GM04503 (cell line): ENCODE measurements around the gene LTB4R2.

Experiments
- DNase-seq: peaks from one replicate; pipeline ENCODE4 v3.0.0-alpha.2; 2012; ENCODE audit warnings: low read depth

LTB4R2 gene

GRCh38 chr14:24277606-24278321 lies 32.2 kb upstream of the LTB4R2 start:
- DNase-seq, result no peak

DNA sequence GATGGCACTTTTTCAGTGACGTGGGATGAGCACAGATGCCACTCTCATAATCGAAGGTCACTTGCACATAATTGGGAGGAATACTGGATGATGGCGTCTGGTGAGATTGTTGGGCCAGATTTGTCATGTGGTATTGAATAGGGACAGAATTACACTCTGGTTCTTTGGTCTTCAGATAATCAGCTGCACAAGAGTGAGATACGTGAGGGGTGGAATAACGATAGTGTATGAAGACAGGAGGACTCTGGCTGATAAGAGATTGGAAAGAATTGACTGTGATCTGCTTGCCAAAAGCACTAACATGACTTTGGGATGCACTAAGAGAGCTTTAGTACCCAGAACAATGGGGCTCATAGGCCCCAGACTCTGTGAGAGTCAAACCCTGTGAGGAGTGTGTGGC lies 31.5 kb upstream of the LTB4R2 start:
- DNase-seq, result no peak

GRCh38 chr14:24279301-24280186 lies 30.4 kb upstream of the LTB4R2 start:
- DNase-seq, result no peak

DNA sequence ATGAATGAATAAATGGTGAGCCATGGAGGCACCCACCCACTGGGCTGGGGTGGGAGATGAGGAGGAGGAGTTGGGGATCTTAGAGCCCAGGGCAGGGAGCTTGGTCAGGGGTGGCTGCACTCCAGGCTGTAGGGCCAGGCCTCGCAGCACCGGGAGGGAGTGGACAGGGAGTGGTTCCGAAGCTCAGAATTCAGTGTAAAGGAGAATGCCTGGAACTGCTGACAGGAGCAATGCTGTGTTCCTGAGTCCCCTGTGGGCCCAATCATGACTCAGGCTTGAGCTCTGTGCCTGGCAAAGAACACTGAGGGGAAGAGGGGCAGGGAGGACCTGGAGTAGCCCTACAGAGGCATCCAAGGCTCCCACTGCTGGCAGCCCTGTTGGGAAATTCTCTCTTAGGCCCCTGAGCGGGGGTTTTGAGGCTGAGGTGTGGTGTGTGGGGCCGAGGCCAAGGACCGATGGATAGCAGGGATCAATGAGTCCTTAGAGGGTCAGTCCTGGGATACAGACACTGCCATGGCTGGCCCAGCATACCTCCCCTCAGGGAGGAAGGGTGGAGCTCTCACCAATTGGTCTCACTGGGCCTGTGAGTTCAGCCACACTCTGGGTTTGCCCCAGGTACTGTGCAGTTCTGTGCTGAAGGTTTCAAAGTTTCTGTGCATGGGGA lies 29.0 kb upstream of the LTB4R2 start:
- DNase-seq, result no peak

GRCh38 chr14:24281636-24282035 lies 28.3 kb upstream of the LTB4R2 start:
- no peak for DNase-seq

DNA sequence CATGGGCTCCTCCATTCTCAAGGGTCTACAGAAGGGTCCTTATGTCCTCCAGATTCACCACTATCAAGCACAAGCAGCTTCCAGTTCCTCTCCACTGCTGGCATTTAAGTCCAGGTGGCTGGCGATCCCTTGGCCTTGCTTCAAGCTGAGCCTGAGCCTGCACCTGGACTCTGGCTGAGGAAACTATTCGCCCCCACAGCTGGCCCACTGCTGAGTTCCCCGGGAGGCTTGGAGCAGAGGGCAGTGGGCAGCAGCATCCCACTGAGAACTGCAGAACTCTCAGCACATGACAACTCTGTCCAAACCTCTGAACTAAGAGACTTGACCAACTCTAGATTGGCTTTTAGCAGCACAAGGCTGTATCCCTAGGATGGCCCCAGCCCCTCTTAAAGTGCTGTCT lies 27.2 kb upstream of the LTB4R2 start:
- DNase-seq, result no peak

DNA sequence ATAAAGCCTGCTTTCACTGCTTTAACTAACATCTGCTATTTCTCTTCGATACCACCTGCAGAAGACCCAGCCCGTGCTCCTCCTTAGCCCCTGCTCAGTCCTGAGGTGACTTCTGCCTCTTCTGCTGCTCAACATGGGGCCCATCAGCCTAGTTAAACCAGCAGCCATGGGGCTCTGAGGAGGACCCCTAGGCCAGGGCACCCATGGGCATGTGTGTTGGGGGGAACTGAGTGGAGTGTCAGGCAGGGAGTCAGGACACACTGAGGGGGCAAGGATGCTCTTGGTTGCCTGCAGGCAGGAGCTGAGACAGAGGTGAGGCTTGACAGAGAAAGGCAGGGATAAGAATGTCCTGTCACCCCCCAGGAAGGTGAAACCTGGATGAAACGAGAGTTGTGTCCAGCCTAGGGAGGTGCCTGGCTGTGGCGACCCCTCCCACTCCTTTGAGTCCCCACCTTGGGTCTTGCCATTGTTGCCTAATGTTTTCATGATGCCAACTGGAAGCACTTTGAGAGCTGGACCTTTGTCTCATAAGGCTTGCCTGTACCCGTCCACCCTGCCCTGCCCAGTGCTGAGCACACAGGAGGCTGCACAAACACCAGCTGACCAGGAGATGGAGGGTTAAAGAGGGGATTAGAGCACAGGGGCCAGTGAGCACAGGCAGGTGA lies 26.0 kb upstream of the LTB4R2 start:
- no peak for DNase-seq

GRCh38 chr14:24284501-24285035 lies 25.4 kb upstream of the LTB4R2 start:
- DNase-seq, result no peak

DNA sequence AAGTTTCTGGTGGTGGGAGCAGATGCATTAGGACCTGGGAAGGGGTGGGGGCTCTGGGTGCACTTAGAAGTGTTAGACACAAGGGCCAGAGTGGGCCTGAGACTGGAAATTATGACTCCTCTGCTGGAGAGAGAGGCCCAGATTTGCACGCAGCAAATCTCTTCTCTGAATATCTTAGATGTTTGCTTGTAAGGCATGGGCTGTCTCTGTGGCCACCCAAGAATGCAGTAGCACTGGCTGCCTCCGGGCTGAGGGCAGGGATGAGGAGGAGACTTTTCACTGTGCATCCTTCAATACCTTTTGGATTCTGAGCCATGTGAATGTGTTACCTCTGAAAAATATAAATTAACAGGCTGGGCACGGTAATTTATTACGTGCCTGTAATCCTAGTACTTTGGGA lies 24.6 kb upstream of the LTB4R2 start:
- no peak for DNase-seq

DNA sequence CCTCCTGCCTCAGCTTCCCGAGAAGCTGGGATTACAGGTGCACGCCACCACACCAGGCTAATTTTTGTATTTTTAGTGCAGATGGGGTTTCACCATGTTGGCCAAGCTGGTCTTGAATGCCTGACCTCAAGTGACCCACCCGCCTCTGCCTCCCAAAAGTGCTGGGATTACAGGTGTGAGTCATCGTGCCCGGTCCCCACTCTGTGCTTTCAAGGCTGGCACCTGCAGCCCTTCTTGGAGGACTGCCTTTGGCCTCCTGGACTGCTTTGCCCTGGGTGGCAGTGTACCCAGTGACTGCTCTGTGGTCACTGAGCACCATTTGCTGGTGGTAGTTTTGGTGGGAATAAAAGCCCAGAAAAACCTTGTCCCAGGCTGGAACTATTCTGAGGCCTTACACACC lies 22.9 kb upstream of the LTB4R2 start:
- no peak for DNase-seq

GRCh38 chr14:24289649-24290280 lies 20.2 kb upstream of the LTB4R2 start:
- no peak for DNase-seq

DNA sequence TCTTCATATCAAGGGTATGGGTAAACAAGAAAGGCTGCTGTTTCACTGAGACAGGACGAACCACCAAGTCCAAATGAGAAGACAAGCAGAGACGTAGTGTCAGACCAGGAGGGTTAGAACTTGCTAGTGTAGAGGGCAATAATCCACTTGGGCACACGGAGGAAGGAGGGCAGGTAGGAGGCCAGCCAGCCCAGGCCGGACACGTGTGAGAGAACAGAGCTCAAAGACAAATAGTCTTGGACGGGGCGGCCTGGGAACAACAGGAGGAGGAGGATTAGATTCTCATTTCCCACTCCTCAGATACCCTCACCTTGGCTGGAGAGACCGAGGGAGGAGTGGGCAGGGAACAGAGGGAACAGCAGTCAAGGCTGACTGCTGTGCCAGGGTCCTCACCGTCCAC lies 19.2 kb upstream of the LTB4R2 start:
- no peak for DNase-seq

DNA sequence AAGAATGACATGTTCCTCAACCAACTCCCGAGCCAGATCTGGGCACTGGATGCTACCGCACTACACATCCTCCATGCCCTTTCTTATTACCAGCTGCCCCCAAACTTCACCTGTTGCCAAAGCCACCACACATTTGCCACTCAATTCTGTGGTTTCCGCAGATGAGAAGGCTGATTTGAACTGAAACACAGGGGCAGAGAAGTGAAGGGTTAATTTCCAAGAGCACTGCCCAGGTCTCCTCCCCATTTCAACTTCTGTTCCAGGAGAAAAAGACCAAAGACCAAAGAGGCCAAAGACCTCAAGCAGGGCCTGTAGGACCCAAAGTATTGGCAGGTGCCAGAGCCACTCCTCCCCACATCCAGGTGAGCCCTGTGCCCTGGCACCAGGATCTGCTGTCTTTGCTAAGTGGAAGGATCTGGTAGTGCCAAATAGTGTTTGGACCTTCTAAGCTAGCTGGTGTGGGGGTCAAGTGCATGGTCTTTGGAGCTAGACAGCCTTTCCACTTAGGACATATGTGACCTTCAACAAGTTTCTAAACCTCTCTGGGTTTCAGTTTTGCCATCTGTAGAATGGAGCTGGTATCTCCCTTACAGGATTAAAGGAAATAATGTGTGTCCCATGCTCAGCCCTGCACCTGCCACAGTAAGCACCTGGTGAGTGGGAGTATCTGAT lies 18.4 kb upstream of the LTB4R2 start:
- DNase-seq, result no peak

GRCh38 chr14:24292118-24292807 lies 17.7 kb upstream of the LTB4R2 start:
- DNase-seq, result no peak

GRCh38 chr14:24293525-24293924 lies 16.4 kb upstream of the LTB4R2 start:
- DNase-seq, result no peak

- peak; percentile 62 for DNase-seq
Measured at GRCh38 chr14:24296341-24297157, 13.4 kb upstream of the LTB4R2 start.

DNA sequence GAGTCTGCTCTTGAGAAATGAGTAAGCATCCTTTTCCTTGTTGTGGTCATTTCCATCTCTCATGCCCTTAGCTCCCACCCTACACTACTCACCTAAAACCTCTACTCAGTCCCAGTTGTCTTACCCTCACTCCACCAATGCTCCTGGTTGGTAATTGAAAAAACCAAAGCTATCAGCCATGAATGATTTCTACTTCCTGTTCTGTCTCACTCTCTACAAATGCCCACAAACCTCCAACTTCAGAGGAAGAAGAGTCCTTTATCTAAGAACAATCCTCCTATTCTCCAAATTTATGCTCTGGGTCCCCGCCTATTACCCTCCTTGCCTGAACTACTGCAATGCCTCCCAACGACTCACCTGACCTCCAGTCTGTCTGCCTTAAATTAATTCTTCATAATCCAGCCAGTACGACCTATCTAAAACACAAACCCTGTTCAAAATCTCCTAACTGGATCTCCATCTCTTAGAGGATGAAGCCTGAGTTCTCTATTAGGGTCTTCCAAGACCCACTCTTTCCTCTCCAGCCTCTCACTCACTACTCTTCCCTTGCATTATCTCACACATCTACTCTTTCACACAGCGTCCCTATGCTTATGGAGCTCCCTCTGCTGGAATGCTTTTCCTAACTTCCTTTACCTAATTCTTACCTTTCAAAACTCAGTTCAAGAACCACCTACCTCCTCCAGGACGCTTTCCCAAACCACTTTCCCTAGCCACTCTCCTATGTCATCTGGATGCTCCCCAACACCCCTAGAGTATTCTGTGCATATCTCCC lies 12.6 kb upstream of the LTB4R2 start:
- DNase-seq, result no peak

GRCh38 chr14:24298892-24299254 lies 11.1 kb upstream of the LTB4R2 start:
- DNase-seq, result peak; percentile 36
